ENCODE results near the gene CACNA2D2. TPM values are rescaled to one million over a fixed set of nuclear protein-coding genes. Genes with fewer than 3 reads are reported as not detected.
A peak's percentile ranks its signal among the peaks of the same experiment; 100 is the strongest.

Gene CACNA2D2
- total RNA-seq, 1 donor, result not detected

DNA sequence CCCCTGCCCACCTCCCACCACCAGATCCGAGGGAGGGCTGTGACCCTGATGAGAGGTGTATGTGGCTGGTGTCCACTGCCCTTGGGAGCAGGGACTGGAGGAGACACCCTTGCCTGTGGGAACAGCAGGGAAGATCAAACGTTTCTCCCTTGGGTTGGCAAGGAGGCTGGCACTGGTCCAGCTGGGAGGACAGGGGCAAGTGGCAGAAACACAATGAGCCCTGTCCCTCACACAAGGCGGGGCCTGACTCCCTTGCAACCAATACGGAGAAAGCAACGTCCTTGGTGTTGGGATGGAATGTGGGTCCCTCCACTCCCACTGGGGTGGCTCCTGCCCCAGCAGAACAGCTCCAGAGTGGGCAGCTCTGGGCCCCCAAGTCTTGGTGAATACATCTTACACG lies 186.1 kb downstream of the CACNA2D2 start:
- H2AFZ ChIP-seq (ENCODE audit: low read length), result no peak overlapping the region
- H3K27ac ChIP-seq (ENCODE audit: low read depth, low read length), result no peak overlapping the region
- H4K20me1 ChIP-seq (ENCODE audit: insufficient read depth, low read length), result peaks cover 41% of the 10 kb centered on the region
- no peaks in the 10 kb centered on the region for H3K9me3 ChIP-seq (ENCODE audit: low read depth, low read length)
- no peak overlapping the region for H3K4me3 ChIP-seq (ENCODE audit: insufficient read depth, low read length)
- H3K36me3 ChIP-seq (ENCODE audit: insufficient read depth, low read length), result peaks cover 28% of the 10 kb centered on the region
- peaks cover 14% of the 10 kb centered on the region for H3K4me1 ChIP-seq (ENCODE audit: insufficient read depth, low read length)
- H3K27me3 ChIP-seq (ENCODE audit: insufficient read depth, low read length), result no peaks in the 10 kb centered on the region
- no peak for TF ChIP-seq CTCF (IDR thresholded peaks at IDR 0.05; ENCODE audit: extremely low read depth, low read depth, low read length)
- H3K79me2 ChIP-seq (ENCODE audit: insufficient read depth, low read length), result peaks cover 31% of the 10 kb centered on the region
- peak; percentile 75 for DNase-seq (ENCODE audit: insufficient read length, low spot score, missing footprints)
- no peak overlapping the region for H3K4me2 ChIP-seq (ENCODE audit: insufficient read depth, low read length)

GRCh38 chr3:50316657-50317242 lies 186.7 kb downstream of the CACNA2D2 start:
- Histone ChIP-seq H3K4me1 (ENCODE audit: insufficient read depth, low read length) (peaks cover 11% of the 10 kb centered on the region), H4K20me1 (ENCODE audit: insufficient read depth, low read length) (peaks cover 41% of the 10 kb centered on the region), H3K4me3 (ENCODE audit: insufficient read depth, low read length) (no peak overlapping the region), H3K36me3 (ENCODE audit: insufficient read depth, low read length) (peaks cover 28% of the 10 kb centered on the region), H3K27me3 (ENCODE audit: insufficient read depth, low read length) (no peaks in the 10 kb centered on the region), H3K79me2 (ENCODE audit: insufficient read depth, low read length) (peaks cover 31% of the 10 kb centered on the region), H2AFZ (ENCODE audit: low read length) (no peak overlapping the region), H3K27ac (ENCODE audit: low read depth, low read length) (no peak overlapping the region), H3K4me2 (ENCODE audit: insufficient read depth, low read length) (no peak overlapping the region), H3K9me3 (ENCODE audit: low read depth, low read length) (no peaks in the 10 kb centered on the region)
- TF ChIP-seq CTCF (IDR thresholded peaks at IDR 0.05; ENCODE audit: extremely low read depth, low read depth, low read length), result no peak
- peak; percentile 79 for DNase-seq (ENCODE audit: insufficient read length, low spot score, missing footprints)

DNA sequence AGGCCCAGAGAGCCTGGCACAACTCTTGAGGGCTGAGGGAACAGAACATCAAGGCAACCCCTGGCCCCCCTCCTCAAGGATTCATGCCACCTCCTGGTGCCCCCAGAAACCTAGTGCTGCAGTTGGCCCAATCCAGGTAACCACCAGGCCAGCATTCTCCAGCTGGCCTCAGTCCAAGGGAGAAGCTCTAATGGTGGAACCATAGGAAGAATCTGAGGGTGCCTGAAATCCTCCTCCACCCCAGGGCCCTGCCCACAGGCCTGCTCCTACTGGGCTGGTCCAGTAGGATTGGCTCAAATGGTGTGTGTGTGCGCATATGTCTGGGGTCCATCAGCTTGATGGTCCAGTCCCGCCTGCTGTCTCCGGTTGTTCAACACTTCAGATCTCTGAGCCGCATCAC lies 188.6 kb downstream of the CACNA2D2 start:
- no peak overlapping the region for H3K4me2 ChIP-seq (ENCODE audit: insufficient read depth, low read length)
- H4K20me1 ChIP-seq (ENCODE audit: insufficient read depth, low read length), result peaks cover 30% of the 10 kb centered on the region
- no peak for DNase-seq (ENCODE audit: insufficient read length, low spot score, missing footprints)
- H3K79me2 ChIP-seq (ENCODE audit: insufficient read depth, low read length), result peaks cover 21% of the 10 kb centered on the region
- H3K27ac ChIP-seq (ENCODE audit: low read depth, low read length), result no peak overlapping the region
- H3K4me1 ChIP-seq (ENCODE audit: insufficient read depth, low read length), result peaks cover under 1% of the 10 kb centered on the region
- no peak for TF ChIP-seq CTCF (IDR thresholded peaks at IDR 0.05; ENCODE audit: extremely low read depth, low read depth, low read length)
- H3K9me3 ChIP-seq (ENCODE audit: low read depth, low read length), result no peaks in the 10 kb centered on the region
- H3K36me3 ChIP-seq (ENCODE audit: insufficient read depth, low read length), result peaks cover 28% of the 10 kb centered on the region
- no peak overlapping the region for H3K4me3 ChIP-seq (ENCODE audit: insufficient read depth, low read length)
- no peaks in the 10 kb centered on the region for H3K27me3 ChIP-seq (ENCODE audit: insufficient read depth, low read length)
- no peak overlapping the region for H2AFZ ChIP-seq (ENCODE audit: low read length)

DNA sequence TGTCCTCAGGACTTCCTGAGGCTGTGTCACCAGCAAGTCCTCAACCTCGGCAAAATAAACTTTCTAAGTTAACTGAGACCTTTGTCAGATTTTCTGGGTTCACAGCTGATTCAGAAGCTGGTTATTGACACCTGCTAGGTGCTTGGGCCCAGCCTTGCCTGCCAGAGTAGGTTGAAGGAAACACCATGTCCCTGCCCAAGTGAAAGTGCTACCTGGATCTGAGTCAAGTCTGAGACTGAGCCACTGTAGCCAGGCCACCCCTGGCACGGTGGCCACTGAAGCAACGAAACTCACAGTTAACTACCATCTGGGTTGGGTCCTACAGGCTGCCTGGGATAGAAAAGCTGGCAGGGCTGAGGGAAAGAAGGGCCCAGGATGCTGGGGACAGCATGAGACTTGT lies 189.1 kb downstream of the CACNA2D2 start:
- no peak overlapping the region for H3K27ac ChIP-seq (ENCODE audit: low read depth, low read length)
- DNase-seq (ENCODE audit: insufficient read length, low spot score, missing footprints), result no peak
- peaks cover 2% of the 10 kb centered on the region for H3K9me3 ChIP-seq (ENCODE audit: low read depth, low read length)
- peaks cover 23% of the 10 kb centered on the region for H3K36me3 ChIP-seq (ENCODE audit: insufficient read depth, low read length)
- H4K20me1 ChIP-seq (ENCODE audit: insufficient read depth, low read length), result peaks cover 26% of the 10 kb centered on the region
- no peak for TF ChIP-seq CTCF (IDR thresholded peaks at IDR 0.05; ENCODE audit: extremely low read depth, low read depth, low read length)
- no peak overlapping the region for H2AFZ ChIP-seq (ENCODE audit: low read length)
- H3K27me3 ChIP-seq (ENCODE audit: insufficient read depth, low read length), result no peaks in the 10 kb centered on the region
- H3K4me1 ChIP-seq (ENCODE audit: insufficient read depth, low read length), result no peaks in the 10 kb centered on the region
- no peak overlapping the region for H3K4me3 ChIP-seq (ENCODE audit: insufficient read depth, low read length)
- H3K79me2 ChIP-seq (ENCODE audit: insufficient read depth, low read length), result peaks cover 16% of the 10 kb centered on the region
- no peak overlapping the region for H3K4me2 ChIP-seq (ENCODE audit: insufficient read depth, low read length)

Small RNA genes lying within 50 kb of the gene (small RNA-seq; reads per million reads assigned to genes)
- 0.82 reads per million, percentile 14 among the genes with 10 or more reads in this experiment for gene RNA5SP131

Other genes starting within 250 kb of the CACNA2D2 start
- 5.9 and 10.1 TPM in 2 replicates for gene SEMA3B, start 234.5 kb downstream of the CACNA2D2 start, total RNA-seq
- gene LSMEM2, start 224.5 kb downstream of the CACNA2D2 start, total RNA-seq, result not detected in 2 replicates
- gene IFRD2, start 211.2 kb downstream of the CACNA2D2 start, total RNA-seq, result 60.4 and 65.1 TPM in 2 replicates
- 1.8 and 4.1 TPM in 2 replicates for gene HYAL3, start 204.2 kb downstream of the CACNA2D2 start, total RNA-seq
- 6.5 and 8.0 TPM in 2 replicates for gene NAA80, start 204.2 kb downstream of the CACNA2D2 start, total RNA-seq
- gene HYAL1, start 200.1 kb downstream of the CACNA2D2 start, total RNA-seq, result under 0.01 and 0.59 TPM in 2 replicates
- 32.9 and 34.2 TPM in 2 replicates for gene HYAL2, start 180.9 kb downstream of the CACNA2D2 start, total RNA-seq
- gene TUSC2, start 175.4 kb downstream of the CACNA2D2 start, total RNA-seq, result 15.9 and 16.6 TPM in 2 replicates
- 17.4 and 18.1 TPM in 2 replicates for gene RASSF1, start 162.8 kb downstream of the CACNA2D2 start, total RNA-seq
- 0.88 and 2.9 TPM in 2 replicates for gene ZMYND10, start 157.9 kb downstream of the CACNA2D2 start, total RNA-seq
- gene NPRL2, start 152.9 kb downstream of the CACNA2D2 start, total RNA-seq, result 21.7 and 22.1 TPM in 2 replicates
- gene CYB561D2, start 152.8 kb downstream of the CACNA2D2 start, total RNA-seq, result 22.1 and 25.0 TPM in 2 replicates
- 61.6 and 73.1 TPM in 2 replicates for gene TMEM115, start 144.1 kb downstream of the CACNA2D2 start, total RNA-seq
- 17.7 and 18.8 TPM in 2 replicates for gene C3orf18, start 64.1 kb upstream of the CACNA2D2 start, total RNA-seq
- gene HEMK1, start 65.9 kb upstream of the CACNA2D2 start, total RNA-seq, result 8.5 and 8.7 TPM in 2 replicates
- gene CISH, start 108.1 kb upstream of the CACNA2D2 start, total RNA-seq, result 1.1 and 1.2 TPM in 2 replicates
- 56.5 and 66.6 TPM in 2 replicates for gene MAPKAPK3, start 113.5 kb upstream of the CACNA2D2 start, total RNA-seq
- gene DOCK3, start 171.3 kb upstream of the CACNA2D2 start, total RNA-seq, result 0.29 and 0.36 TPM in 2 replicates